GM23338 (cell line): ENCODE results near the gene KIAA0513. TPM values are rescaled to one million over a fixed set of nuclear protein-coding genes. Genes with fewer than 3 reads are reported as not detected.
A peak's percentile ranks its signal among the peaks of the same experiment; 100 is the strongest.

Source experiments
- ATAC-seq: fragments of 200-7000 bp; cut with Tn5 transposase; 3 replicates; pipeline ENCODE4 v1.9.1; 2020
- DNase-seq: peaks from one replicate; pipeline ENCODE4 v3.0.0-alpha.2; 2015; ENCODE audit warnings: low spot score
- H2AFZ ChIP-seq: fragments of 200-600 bp; sonication (generic); 2 replicates; pipeline ENCODE4 v1.8.0; 2016; ENCODE audit warnings: antibody characterized with exemption, mild to moderate bottlenecking, moderate library complexity
- H3F3A ChIP-seq: fragments of 200-600 bp; sonication (generic); replicated peaks from 2 replicates; pipeline ENCODE4 v1.8.0; 2017; ENCODE audit warnings: antibody characterized with exemption, mixed run types, low read depth
- H3K27ac ChIP-seq: fragments of 200-600 bp; sonication (generic); 2 replicates; pipeline ENCODE4 v1.6.1; 2016; ENCODE audit warnings: low read depth
- H3K27me3 ChIP-seq: fragments of 200-600 bp; sonication (generic); 2 replicates; pipeline ENCODE4 v1.8.0; 2016; ENCODE audit warnings: mild to moderate bottlenecking, mixed run types, moderate library complexity; ENCODE audit not compliant: insufficient read depth
- H3K36me3 ChIP-seq: fragments of 200-600 bp; sonication (generic); 2 replicates; pipeline ENCODE4 v1.8.0; 2016; ENCODE audit warnings: mild to moderate bottlenecking; ENCODE audit not compliant: insufficient read depth
- H3K4me1 ChIP-seq: fragments of 200-600 bp; sonication (generic); 2 replicates; pipeline ENCODE4 v1.8.0; 2016; ENCODE audit warnings: mild to moderate bottlenecking, moderate library complexity; ENCODE audit not compliant: insufficient read depth
- H3K4me2 ChIP-seq: fragments of 200-600 bp; sonication (generic); 2 replicates; pipeline ENCODE4 v1.7.1; 2017; ENCODE audit warnings: mixed run types
- H3K4me3 ChIP-seq: fragments of 200-600 bp; sonication (generic); 2 replicates; pipeline ENCODE4 v1.6.1; 2016; ENCODE audit warnings: mixed run types
- H3K79me2 ChIP-seq: fragments of 200-600 bp; sonication (generic); replicated peaks from 2 replicates; pipeline ENCODE4 v1.8.0; 2017; ENCODE audit warnings: mild to moderate bottlenecking; ENCODE audit not compliant: insufficient read depth
- H3K9me2 ChIP-seq: fragments of 200-600 bp; sonication (generic); 2 replicates; pipeline ENCODE4 v1.8.0; 2017; ENCODE audit not compliant: insufficient read depth
- H4K20me1 ChIP-seq: fragments of 200-600 bp; sonication (generic); replicated peaks from 2 replicates; pipeline ENCODE4 v1.8.0; 2017; ENCODE audit warnings: mild to moderate bottlenecking; ENCODE audit not compliant: insufficient read depth
- H3K27ac Mint-ChIP-seq: 2 replicates; pipeline ENCODE4 v1.8.0; 2020; ENCODE audit warnings: inconsistent platforms, mild to moderate bottlenecking, moderate library complexity, mixed read lengths
- H3K27me3 Mint-ChIP-seq: 3 replicates; pipeline ENCODE4 v1.8.0; 2022; ENCODE audit warnings: low read depth, mild to moderate bottlenecking, moderate library complexity, mixed read lengths, inconsistent platforms; ENCODE audit not compliant: insufficient read depth, poor library complexity
- H3K36me3 Mint-ChIP-seq: 3 replicates; pipeline ENCODE4 v1.8.0; 2021; ENCODE audit warnings: low read depth, mild to moderate bottlenecking, inconsistent platforms, moderate library complexity, mixed read lengths
- H3K4me1 Mint-ChIP-seq: 3 replicates; pipeline ENCODE4 v1.8.0; 2020; ENCODE audit warnings: mild to moderate bottlenecking, inconsistent platforms, mixed read lengths
- H3K4me3 Mint-ChIP-seq: 3 replicates; pipeline ENCODE4 v1.8.0; 2021; ENCODE audit warnings: moderate library complexity, mild to moderate bottlenecking, inconsistent platforms, mixed read lengths
- H3K9me3 Mint-ChIP-seq: 3 replicates; pipeline ENCODE4 v1.8.0; 2020; ENCODE audit warnings: moderate library complexity, mild to moderate bottlenecking, inconsistent platforms, mixed read lengths
- CREB1 ChIP-seq: fragments of 250-450 bp; sonication (Bioruptor Pico); IDR thresholded peaks from 2 replicates; pipeline ENCODE4 v1.5.0; 2020; ENCODE audit warnings: low read depth, mild to moderate bottlenecking, moderate library complexity
- CTCF ChIP-seq, 2 experiments: fragments of 200-600 bp in 1 of 2; sonication (generic) in 1 of 2; conservative IDR thresholded peaks; 2 replicates each; pipeline versions ENCODE4 v1.5.1 to v1.6.1; 2016 to 2017; ENCODE audit warnings: antibody characterized with exemption in 2 of 2, low read depth in 2 of 2, mild to moderate bottlenecking in 2 of 2, moderate library complexity in 1 of 2
- ETS1 ChIP-seq: IDR thresholded peaks from 2 replicates; pipeline ENCODE4 v1.6.1; 2016; ENCODE audit warnings: antibody characterized with exemption
- EZH2 ChIP-seq: fragments of 200-600 bp; sonication (generic); IDR thresholded peaks from one replicate; pipeline ENCODE4 v1.8.0; 2017; ENCODE audit warnings: antibody characterized with exemption, mild to moderate bottlenecking, low read depth; ENCODE audit not compliant: unreplicated experiment
- EZH2phosphoT487 ChIP-seq: fragments of 200-600 bp; sonication (generic); IDR thresholded peaks from one replicate; pipeline ENCODE4 v1.8.1; 2018; ENCODE audit warnings: antibody characterized with exemption; ENCODE audit not compliant: unreplicated experiment
- JUNB ChIP-seq: IDR thresholded peaks from one replicate; pipeline ENCODE4 v1.6.1; 2016; ENCODE audit warnings: antibody characterized with exemption; ENCODE audit not compliant: unreplicated experiment
- NANOG ChIP-seq: IDR thresholded peaks from 2 replicates; pipeline ENCODE4 v1.6.1; 2016; ENCODE audit warnings: antibody characterized with exemption, borderline replicate concordance
- POLR2AphosphoS5 ChIP-seq: IDR thresholded peaks from 2 replicates; pipeline ENCODE4 v1.6.1; 2016; ENCODE audit warnings: antibody characterized with exemption, low read depth
- REST ChIP-seq: IDR thresholded peaks from one replicate; pipeline ENCODE4 v1.6.1; 2018; ENCODE audit warnings: antibody characterized with exemption; ENCODE audit not compliant: unreplicated experiment
- STAT1 ChIP-seq: IDR thresholded peaks from one replicate; pipeline ENCODE4 v1.6.1; 2016; ENCODE audit warnings: antibody characterized with exemption; ENCODE audit not compliant: unreplicated experiment
- ZNF114 ChIP-seq: fragments of 250-450 bp; sonication (Bioruptor Pico); IDR thresholded peaks from 2 replicates; pipeline ENCODE4 v1.5.0; 2020; ENCODE audit warnings: mild to moderate bottlenecking, moderate library complexity
- ZNF331 ChIP-seq: fragments of 250-450 bp; sonication (Bioruptor Pico); IDR thresholded peaks from 2 replicates; pipeline ENCODE4 v1.5.0; 2020; ENCODE audit warnings: low read depth, mild to moderate bottlenecking, moderate library complexity
- polyA plus RNA-seq: library from polyadenylated mRNA; unstranded; fragments of >200 nt; fragmentation: Nextera tagmentation; extraction: Ambion mirVana; gene quantifications from 2 replicates; pipeline ENCODE4 v1.2.1, GENCODE V29; 2016
- total RNA-seq: library from RNA; depleted of rRNA; stranded (reverse); fragments of >200 nt; shearing (Covaris generic); gene quantifications from 2 replicates; pipeline ENCODE4 v1.2.3, GENCODE V29; 2014
- TF ChIP-seq, protein P1 (sequence below): fragments of 250-450 bp; sonication (Bioruptor Pico); IDR thresholded peaks from 2 replicates; pipeline ENCODE4 v1.5.0; 2020; ENCODE audit warnings: mild to moderate bottlenecking, moderate library complexity

Gene KIAA0513
- total and polyA plus RNA-seq, 2 experiments from 2014 or later = 2.1 to 8.7 TPM

DNA sequence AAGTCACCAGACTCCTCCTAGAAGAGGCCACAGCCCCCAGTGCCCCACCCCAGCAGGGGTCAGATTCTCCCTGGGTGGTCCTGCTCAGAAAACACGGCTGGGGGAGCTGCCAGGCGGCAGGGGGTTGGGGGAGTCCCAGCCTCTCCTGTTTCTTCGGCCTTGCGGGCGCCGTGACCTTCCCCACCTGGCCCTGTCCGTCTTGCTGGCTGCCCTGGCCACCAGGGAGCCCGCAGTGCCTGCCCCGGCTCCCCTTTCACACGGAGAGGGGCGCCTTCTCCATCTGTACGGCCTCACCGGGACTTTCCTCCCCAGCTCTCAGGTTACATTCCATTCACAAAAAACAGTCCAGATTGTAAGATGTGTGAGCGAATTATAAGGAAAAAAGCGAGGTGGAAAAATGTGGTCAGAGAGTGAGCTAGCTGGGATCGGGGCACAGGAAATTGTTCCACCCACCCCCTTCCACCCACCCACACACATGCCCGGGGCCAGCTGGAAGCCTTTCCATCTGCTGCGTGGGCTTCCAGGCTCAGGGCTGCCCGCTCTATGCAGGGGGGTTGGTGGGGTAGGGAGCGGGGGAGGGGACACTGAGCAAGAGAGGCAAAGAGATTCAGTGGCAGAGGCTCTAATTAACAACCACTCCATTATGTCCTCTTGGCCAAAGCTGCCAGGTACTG lies 99.2 kb downstream of the KIAA0513 start:
- no peak overlapping the region; the same call in 1 of the 2 replicates for H3K27ac ChIP-seq
- H3K27me3 ChIP-seq = no peaks in the 10 kb centered on the region
- H3K9me2 ChIP-seq = no peaks in the 10 kb centered on the region
- peak; percentile 86 for ATAC-seq
- TF ChIP-seq ETS1 = no peak
- no peak for TF ChIP-seq EZH2
- TF ChIP-seq POLR2AphosphoS5 = no peak
- no peak for TF ChIP-seq ZNF331 (CRISPR knock-in tag)
- no peak for TF ChIP-seq ZNF114 (CRISPR knock-in tag)
- no peak for TF ChIP-seq CTCF (conservative IDR thresholded peaks at IDR 0.05; ENCODE audit: low read depth in 2 of 2)
- TF ChIP-seq, protein P1, sequence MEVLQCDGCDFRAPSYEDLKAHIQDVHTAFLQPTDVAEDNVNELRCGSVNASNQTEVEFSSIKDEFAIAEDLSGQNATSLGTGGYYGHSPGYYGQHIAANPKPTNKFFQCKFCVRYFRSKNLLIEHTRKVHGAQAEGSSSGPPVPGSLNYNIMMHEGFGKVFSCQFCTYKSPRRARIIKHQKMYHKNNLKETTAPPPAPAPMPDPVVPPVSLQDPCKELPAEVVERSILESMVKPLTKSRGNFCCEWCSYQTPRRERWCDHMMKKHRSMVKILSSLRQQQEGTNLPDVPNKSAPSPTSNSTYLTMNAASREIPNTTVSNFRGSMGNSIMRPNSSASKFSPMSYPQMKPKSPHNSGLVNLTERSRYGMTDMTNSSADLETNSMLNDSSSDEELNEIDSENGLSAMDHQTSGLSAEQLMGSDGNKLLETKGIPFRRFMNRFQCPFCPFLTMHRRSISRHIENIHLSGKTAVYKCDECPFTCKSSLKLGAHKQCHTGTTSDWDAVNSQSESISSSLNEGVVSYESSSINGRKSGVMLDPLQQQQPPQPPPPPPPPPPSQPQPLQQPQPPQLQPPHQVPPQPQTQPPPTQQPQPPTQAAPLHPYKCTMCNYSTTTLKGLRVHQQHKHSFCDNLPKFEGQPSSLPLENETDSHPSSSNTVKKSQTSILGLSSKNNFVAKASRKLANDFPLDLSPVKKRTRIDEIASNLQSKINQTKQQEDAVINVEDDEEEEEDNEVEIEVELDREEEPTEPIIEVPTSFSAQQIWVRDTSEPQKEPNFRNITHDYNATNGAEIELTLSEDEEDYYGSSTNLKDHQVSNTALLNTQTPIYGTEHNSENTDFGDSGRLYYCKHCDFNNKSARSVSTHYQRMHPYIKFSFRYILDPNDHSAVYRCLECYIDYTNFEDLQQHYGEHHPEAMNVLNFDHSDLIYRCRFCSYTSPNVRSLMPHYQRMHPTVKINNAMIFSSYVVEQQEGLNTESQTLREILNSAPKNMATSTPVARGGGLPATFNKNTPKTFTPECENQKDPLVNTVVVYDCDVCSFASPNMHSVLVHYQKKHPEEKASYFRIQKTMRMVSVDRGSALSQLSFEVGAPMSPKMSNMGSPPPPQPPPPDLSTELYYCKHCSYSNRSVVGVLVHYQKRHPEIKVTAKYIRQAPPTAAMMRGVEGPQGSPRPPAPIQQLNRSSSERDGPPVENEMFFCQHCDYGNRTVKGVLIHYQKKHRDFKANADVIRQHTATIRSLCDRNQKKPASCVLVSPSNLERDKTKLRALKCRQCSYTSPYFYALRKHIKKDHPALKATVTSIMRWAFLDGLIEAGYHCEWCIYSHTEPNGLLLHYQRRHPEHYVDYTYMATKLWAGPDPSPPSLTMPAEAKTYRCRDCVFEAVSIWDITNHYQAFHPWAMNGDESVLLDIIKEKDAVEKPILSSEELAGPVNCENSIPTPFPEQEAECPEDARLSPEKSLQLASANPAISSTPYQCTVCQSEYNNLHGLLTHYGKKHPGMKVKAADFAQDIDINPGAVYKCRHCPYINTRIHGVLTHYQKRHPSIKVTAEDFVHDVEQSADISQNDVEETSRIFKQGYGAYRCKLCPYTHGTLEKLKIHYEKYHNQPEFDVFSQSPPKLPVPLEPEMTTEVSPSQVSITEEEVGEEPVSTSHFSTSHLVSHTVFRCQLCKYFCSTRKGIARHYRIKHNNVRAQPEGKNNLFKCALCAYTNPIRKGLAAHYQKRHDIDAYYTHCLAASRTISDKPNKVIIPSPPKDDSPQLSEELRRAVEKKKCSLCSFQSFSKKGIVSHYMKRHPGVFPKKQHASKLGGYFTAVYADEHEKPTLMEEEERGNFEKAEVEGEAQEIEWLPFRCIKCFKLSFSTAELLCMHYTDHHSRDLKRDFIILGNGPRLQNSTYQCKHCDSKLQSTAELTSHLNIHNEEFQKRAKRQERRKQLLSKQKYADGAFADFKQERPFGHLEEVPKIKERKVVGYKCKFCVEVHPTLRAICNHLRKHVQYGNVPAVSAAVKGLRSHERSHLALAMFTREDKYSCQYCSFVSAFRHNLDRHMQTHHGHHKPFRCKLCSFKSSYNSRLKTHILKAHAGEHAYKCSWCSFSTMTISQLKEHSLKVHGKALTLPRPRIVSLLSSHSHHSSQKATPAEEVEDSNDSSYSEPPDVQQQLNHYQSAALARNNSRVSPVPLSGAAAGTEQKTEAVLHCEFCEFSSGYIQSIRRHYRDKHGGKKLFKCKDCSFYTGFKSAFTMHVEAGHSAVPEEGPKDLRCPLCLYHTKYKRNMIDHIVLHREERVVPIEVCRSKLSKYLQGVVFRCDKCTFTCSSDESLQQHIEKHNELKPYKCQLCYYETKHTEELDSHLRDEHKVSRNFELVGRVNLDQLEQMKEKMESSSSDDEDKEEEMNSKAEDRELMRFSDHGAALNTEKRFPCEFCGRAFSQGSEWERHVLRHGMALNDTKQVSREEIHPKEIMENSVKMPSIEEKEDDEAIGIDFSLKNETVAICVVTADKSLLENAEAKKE (CRISPR knock-in tag) = no peak
- no peak for TF ChIP-seq STAT1
- TF ChIP-seq NANOG = no peak
- no peak for TF ChIP-seq JUNB
- TF ChIP-seq REST = no peak
- no peak for TF ChIP-seq EZH2phosphoT487
- TF ChIP-seq CREB1 (CRISPR knock-in tag) = no peak
- peaks cover 26% of the 10 kb centered on the region for H3K4me1 ChIP-seq
- Mint-ChIP-seq H3K4me1 (peaks cover 41% of the 10 kb centered on the region), H3K27me3 (peaks cover 22% of the 10 kb centered on the region), H3K27ac (peak overlapping the region; percentile 39; the same call in 1 of the 2 replicates), H3K36me3 (0 out of 3 replicates have a peak, but pooled peaks cover 2% of the 10 kb centered on the region), H3K4me3 (peak overlapping the region; percentile 42), H3K9me3 (0 out of 3 replicates have a peak, but pooled peaks cover 5% of the 10 kb centered on the region)
- H3K4me3 ChIP-seq = no peak overlapping the region; the same call in 1 of the 2 replicates
- peak; percentile 75 for DNase-seq
- H3K4me2 ChIP-seq = peak overlapping the region; percentile 75
- H4K20me1 ChIP-seq = no peaks in the 10 kb centered on the region
- no peaks in the 10 kb centered on the region for H3K36me3 ChIP-seq
- H3K79me2 ChIP-seq = no peaks in the 10 kb centered on the region
- H2AFZ ChIP-seq = peak overlapping the region; percentile 52
- H3F3A ChIP-seq = peaks cover 15% of the 10 kb centered on the region; the same call in 1 of the 2 replicates
